NCI-H146 (cell line): ENCODE measurements around the gene TCEAL6.
"Not testable (repeated sequence)": the region's sequence is repeated elsewhere in the genome, so short reads cannot be mapped to it uniquely, and the experiment has no call there.

Source experiments
- DNase-seq: peaks from one replicate; lab custom pipeline; 2025; lab: John Stamatoyannopoulos, UW

TCEAL6 gene

DNA sequence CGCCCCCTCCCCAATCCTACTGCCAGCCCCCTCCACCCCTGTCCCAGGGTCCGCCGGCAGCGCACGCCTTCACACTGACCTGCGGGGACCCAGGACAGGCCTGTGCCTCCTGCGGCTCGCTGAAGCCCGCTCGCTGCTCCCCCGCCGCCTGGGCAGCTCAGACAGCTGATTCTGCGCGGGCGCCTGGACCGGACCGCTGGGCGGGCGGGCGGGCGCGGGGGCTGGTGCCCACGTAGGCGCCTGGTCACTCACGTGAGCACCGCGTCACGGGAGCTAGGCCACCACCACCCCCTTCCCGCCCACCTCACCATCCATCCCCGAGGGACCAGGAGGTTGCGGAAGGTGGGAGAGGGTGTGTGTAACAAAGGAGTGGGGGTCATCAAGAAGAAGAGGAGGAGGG is at the start of gene TCEAL6:
Gene TCEAL6, minus strand, starts transcription at position 208 of the 400 bp plus-strand sequence.
- not testable (repeated sequence) for DNase-seq

DNA sequence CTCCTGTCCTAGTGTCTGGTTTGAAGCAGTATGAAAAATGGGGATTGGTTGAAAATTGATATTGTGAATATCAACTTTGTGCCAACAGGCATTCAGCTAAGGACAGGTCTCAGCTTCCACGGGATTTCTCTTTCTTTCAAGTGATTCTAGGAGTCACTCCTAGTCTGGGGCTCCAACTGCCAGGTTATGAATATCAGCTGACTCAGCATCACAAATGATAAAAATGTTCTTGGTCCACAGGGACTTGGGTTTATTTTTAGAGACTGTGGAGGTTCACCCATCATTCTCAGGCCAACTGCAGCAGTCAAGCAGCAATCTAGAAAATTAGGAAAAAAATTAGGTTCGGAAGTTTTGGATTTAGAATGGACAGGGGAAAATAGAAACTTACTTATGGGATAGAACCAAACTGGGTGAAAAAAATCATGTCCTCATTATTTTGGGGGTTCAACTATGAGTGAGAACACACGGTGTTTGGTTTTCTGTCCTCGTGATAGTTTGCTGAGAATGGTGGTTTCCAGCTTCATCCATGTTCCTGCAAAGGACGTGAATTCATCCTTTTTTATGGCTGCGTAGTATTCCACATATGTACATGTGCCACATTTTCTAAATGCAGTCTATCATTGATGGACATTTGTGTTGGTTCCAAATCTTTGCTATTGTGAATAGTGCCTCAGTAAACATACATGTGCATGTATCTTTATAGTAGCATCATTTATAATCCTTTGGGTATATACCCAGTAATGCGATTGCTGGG is 43.9 kb upstream of the TCEAL6 start:
- DNase-seq: no peak

DNA sequence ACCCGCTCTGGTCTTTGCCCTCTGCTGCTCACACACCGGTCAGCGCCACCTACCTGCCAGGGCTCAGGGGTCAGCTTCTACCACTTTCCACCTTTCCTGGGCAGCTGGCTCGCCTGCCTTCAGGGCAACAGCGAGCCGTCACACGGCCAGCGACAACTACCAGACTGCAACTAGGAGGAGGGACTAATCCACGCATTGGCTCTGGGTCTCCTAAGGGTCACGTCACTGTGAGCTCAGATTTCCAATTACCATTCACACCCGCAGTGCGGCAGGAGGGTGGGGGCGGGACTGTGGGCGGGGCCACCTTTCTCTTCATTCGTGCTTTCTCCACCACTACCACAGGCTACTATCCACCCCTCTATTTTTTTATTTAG is 13.5 kb upstream of the TCEAL6 start, which contains the start of gene BEX5:
Gene BEX5, minus strand, starts transcription at position 172 of the 374 bp plus-strand sequence. CDS start 1,712 bp downstream, outside the sequence.
- peak; percentile 86 for DNase-seq

DNA sequence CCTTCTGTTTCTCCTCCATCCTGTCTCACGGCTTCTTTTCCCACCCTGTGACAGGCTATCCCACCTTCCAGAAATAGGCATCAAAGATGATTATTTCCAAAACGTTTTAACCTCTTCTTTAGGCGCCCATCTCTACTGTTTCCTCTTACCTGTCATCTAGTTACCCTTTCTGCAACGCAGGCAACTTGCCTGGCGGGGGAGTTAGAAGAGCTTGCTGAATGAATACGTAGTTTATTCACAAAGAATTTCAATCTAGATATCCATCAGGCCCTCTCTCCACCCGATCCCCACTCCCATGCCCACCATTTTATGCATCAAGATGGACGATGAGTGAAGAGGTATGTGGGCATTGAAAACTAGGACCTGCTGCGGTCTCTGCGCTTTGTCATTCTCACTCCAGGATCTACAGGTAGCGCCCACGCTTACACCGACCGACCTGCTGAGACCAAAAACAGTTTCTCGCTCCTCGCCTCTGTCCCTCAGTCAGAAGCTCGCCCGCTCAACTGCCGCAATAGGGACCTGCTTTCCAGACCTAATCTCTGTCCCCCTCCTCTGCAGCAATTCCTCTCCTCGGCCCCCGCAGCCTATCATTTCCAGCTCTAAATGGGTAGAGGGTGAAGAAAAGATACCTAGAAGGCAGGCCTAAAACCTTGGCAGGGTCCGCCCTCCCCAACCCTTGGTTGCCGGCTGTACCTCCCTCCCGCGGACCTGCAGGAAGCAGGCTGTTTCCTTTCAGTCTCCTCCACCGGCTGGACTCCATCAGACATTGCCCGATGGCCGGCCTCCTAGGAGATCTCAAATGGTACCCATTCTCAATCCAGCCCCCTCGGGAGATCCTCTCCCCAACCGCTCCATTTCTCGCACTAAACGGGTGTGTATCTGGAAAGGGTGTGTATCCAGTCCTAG is 12.9 kb upstream of the TCEAL6 start:
- DNase-seq: peak; percentile 47

DNA sequence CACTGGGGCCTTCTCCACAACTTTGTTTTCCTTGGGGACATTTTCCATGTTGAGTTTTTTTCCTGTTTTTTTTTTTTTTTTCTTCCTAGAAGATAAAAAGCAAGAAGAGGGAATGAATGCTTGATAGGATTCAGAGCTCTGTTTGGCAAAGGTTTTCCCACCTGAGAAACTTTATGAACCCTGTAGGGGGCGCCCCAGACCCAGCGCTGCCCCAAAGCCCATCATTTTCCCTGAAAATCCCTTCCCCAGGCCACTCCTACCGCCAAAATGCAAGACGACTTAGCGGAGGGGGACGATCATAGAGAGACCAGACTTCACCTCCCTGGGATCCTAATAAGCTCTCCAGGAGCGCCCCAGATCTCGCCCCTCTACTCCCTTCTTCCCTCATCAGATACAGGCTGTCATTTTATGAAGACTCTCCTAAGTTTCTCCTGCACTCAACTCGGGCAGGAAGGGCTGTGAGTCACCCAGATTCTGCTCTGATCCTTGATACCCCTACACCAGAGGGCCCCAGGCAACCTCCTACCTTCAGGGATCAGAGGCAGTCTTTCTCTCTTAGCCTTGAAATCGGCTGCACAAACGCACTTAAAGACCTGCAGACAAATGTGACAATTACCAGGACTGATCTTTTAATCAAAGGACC is 12.1 kb upstream of the TCEAL6 start:
- peak; percentile 17 for DNase-seq

DNA sequence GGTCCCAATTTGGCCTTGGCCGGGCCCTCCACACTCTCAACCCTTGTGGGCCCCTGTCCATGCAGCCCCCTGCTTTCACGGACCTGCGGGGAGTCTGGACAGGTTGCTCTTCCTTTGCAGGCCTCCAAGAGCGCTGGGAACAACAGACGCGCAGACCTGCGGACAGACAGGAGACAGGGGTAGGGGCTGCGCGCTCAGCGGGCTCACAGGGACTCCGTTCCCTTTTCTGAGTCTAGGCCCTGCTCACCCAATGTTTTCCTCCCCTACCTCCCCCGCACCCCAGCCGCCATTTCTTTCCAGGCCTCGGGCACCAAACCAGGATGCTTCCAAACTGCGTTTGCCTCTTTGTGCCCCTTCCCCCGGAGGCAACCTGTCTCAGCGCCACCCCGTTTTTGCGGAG is 650 bp downstream of the TCEAL6 start:
- DNase-seq: not testable (repeated sequence)

DNA sequence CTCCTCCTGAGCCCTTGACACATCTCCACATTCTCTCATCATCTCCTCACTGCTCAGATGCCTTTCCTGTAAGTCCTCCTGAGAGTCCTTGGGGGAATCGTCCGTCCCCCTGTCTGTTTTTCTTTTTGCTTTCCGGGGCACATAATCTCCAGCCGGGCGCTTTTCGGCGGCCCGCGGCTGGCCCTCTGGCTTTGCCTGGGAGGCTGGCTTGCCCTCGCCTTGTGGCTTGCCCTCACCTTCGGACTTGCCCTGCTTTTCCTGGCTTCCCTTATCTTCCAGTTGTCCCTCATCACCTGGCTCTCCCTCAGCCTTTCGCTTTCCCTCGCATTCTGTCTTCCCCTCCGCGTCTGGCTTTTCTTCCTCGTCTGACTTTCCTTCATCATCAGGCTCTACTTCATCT is 1.4 kb downstream of the TCEAL6 start:
- not testable (repeated sequence) for DNase-seq

DNA sequence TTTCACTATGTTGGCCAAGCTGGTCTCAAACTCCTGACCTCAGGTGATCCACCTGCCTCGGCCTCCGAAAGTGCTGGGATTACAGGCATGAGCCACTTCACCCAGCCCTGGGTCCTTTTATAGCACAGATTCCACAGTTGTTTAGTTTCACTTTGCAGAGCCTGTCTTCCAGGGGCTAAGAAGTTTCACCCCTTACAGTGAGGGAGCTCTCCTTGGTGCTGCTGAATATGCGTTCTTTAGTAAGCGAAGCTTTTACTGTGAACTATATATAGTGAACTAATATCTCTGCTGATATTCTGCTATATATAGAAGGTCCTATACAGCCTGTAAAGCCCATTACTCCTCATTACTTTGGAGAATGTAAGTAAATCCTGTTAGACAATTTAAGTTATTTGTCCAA is 4.2 kb downstream of the TCEAL6 start:
- DNase-seq: no peak

DNA sequence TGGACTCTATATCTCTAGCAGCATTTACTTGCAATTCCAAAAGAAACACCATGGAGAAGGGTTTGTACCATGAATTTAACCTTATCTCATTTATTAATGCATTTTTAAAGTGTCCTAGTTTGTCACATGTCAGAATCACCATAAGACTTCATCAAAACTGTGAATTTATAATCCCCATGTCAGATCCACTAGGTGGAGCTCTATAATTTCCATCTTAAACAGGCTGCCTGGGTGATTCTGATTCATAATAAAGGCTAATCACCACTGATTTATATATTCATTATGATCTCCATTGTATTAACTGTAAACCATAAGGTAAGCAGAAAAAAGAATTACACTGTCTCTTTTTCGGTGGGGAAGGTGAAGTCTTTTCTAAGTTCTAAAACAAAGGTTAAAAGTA is 12.8 kb downstream of the TCEAL6 start:
- peak; percentile 8 for DNase-seq

DNA sequence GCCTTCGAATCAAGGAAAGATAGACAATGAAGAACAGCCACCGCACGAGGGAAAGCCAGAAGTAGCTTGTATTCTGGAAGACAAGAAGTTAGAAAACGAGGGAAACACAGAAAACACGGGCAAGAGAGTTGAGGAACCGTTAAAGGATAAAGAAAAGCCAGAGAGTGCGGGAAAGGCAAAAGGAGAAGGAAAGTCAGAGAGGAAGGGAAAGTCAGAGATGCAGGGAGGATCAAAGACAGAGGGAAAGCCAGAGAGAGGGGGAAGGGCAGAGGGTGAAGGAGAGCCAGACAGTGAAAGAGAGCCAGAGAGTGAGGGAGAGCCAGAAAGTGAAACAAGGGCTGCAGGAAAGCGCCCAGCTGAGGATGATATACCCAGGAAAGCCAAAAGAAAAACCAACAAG is 15.4 kb downstream of the TCEAL6 start:
- no peak for DNase-seq

DNA sequence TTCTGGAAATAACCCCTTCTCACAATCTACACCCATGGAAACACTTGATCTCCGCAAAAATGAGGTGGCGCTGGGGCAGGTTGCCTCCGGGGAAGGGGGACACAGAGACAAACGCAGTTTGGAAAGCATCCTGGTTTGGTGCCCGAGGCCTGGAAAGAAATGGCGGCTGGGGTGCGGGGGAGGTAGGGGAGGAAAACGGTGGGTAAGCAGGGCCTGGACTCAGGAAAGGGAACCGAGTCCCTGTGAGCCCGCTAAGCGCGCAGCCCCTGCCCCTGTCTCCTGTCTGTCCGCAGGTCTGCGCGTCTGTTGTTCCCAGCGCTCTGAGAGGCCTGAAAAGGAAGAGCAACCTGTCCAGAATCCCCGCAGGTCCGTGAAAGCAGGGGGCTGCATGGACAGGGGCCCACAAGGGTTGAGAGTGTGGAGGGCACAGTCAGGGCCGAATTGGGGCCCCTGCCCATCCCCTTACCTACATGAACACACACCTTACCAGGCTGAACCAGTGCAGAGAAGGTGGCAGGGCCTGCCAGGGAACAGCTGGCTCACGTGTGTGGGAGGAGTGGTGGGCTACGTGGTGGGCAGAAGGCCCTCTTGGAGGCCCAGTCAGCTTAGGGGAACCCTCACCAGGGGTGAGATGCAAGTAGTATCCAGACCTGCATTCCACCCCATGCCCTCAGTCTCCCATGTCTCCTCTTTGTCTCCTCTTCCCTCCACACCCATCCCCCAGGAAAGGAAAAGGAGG is 16.0 kb downstream of the TCEAL6 start:
- DNase-seq: not testable (repeated sequence)

DNA sequence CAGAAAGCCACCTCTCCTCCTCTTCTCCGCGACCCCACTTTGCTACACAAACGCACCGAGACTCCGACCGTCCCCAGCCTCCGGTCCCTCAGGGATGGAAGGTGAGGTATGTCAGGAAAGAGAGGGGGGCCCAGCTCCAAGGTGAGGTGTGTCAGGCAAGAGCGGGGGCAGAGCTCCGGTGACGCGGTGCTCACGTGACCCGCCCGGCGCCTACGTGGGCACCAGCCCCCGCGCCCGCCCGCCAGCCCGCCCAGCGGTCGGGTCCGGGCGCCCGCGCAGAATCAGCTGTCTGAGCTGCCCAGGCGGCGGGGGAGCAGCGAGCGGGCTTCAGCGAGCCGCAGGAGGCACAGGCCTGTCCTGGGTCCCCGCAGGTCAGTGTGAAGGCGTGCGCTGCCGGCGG is 16.8 kb downstream of the TCEAL6 start, which contains the start of gene TCEAL2:
Gene TCEAL2, plus strand, starts transcription at position 244 of the 400 bp plus-strand sequence. CDS start 1,152 bp downstream, outside the sequence.
- DNase-seq: peak; percentile 41

DNA sequence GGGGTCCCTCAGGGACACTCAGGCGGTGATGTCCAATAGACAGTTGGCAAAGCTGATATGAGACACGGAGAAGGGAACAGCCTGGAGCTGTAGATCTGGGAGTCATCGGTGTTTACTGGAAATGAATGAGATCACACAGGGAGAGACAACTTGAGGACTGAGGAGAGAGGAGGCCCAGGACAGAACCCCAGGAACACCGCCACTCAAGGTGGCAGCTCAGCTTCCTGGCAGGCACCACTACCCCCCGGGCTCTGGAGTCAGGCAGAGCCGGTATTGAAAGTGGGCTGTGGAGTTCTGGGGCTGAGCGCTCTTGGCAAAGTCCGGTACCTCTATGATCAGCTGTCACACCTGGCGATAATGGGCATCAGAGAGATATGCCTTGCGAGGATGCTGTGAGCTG is 17.3 kb downstream of the TCEAL6 start:
- DNase-seq: not testable (repeated sequence)

DNA sequence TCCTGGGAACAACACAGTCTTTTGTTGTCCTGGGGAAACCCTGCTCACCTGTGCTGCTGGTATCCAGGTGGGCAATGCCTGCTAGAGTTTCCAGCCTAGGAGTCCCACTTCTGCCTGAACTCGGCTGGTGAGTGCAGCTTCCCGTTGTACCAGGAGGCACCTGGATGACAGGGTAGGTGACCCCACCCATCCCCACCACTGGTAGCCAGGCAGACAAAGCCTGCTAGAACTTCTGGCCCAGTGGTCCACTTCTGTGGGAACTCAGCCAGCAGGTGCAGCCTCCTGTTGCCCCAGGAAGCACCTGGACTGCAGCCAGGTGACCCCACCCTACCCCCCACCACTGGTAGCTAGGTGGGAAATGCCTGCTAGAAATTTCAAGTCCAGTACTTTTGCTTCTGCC is 26.5 kb downstream of the TCEAL6 start:
- DNase-seq: no peak

DNA sequence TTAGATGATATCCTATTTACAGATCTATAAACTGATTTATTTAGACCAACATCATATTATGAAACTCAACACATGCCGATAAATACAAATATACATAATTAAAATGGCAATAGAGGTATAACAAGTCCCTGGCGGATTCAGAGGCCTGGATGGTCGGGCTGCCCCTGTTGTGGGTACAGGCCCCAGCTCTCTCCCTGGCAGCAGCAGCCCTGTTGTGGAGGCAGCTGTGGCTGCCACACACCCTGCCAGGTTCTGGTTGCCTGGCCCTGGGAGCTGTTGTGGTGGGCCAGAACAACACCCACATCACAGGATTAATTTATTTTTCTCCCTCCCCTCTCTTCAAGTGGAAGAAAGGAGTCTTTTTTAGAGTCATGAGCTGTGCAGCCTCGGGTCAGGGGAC is 28.9 kb downstream of the TCEAL6 start:
- no peak for DNase-seq
